ENCODE data around the gene CORO7.

CORO7 gene

DNA sequence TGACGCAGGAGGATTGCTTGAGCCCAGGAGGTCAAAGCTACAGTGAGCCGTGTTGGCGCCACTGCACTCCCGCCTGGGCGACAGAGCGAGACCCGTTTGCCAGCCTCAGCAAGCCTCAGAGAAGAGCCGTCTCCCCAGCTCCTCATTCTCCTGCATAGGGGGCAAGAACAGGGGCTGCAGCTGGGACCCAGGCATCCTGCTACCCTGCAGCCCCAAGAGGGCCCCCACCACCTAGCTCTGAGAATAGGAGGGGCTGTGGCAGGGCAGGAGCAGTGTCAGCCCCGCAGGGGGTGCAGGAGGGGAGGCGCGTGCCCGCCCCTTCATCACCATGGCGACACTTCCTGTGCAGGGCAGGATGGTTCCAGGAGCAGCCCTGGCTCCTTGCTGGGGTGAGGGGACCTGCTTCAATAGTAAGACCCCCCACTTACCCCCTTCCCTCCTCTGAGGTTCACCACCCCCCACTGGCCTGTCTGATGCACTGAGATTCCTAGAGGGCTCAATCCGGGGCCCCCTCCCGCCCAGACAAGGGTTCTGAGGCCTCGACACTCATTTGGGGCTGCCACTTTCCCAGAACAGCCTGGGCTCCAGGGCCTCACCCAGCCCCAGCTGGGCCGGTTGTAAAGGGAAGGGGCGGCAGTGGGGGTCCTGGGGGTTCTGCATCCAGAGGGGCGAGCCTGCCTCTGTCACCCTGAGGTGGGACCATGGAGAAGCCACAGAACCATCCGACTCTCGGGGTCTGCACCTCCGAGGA is 24.6 kb downstream of the CORO7 start:
- TF ChIP-seq SIN3A (IDR thresholded peaks at IDR 0.05; ENCODE audit: borderline replicate concordance, insufficient read depth, low read length) (no peak), TAF1 (IDR thresholded peaks at IDR 0.05; ENCODE audit: borderline replicate concordance, insufficient read depth, low read length) (no peak), FOXP2 (optimal IDR thresholded peaks at IDR 0.05; ENCODE audit: borderline replicate concordance, extremely low read depth, extremely low read length, insufficient read depth) (no peak), POLR2AphosphoS5 (IDR thresholded peaks at IDR 0.05; ENCODE audit: low read depth, low read length) (no peak)
- TF ChIP-seq, protein P1, sequence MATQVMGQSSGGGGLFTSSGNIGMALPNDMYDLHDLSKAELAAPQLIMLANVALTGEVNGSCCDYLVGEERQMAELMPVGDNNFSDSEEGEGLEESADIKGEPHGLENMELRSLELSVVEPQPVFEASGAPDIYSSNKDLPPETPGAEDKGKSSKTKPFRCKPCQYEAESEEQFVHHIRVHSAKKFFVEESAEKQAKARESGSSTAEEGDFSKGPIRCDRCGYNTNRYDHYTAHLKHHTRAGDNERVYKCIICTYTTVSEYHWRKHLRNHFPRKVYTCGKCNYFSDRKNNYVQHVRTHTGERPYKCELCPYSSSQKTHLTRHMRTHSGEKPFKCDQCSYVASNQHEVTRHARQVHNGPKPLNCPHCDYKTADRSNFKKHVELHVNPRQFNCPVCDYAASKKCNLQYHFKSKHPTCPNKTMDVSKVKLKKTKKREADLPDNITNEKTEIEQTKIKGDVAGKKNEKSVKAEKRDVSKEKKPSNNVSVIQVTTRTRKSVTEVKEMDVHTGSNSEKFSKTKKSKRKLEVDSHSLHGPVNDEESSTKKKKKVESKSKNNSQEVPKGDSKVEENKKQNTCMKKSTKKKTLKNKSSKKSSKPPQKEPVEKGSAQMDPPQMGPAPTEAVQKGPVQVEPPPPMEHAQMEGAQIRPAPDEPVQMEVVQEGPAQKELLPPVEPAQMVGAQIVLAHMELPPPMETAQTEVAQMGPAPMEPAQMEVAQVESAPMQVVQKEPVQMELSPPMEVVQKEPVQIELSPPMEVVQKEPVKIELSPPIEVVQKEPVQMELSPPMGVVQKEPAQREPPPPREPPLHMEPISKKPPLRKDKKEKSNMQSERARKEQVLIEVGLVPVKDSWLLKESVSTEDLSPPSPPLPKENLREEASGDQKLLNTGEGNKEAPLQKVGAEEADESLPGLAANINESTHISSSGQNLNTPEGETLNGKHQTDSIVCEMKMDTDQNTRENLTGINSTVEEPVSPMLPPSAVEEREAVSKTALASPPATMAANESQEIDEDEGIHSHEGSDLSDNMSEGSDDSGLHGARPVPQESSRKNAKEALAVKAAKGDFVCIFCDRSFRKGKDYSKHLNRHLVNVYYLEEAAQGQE (IDR thresholded peaks at IDR 0.05; ENCODE audit: insufficient read depth in 1 of 2, low read depth in 2 of 2, low read length in 2 of 2): no peak

DNA sequence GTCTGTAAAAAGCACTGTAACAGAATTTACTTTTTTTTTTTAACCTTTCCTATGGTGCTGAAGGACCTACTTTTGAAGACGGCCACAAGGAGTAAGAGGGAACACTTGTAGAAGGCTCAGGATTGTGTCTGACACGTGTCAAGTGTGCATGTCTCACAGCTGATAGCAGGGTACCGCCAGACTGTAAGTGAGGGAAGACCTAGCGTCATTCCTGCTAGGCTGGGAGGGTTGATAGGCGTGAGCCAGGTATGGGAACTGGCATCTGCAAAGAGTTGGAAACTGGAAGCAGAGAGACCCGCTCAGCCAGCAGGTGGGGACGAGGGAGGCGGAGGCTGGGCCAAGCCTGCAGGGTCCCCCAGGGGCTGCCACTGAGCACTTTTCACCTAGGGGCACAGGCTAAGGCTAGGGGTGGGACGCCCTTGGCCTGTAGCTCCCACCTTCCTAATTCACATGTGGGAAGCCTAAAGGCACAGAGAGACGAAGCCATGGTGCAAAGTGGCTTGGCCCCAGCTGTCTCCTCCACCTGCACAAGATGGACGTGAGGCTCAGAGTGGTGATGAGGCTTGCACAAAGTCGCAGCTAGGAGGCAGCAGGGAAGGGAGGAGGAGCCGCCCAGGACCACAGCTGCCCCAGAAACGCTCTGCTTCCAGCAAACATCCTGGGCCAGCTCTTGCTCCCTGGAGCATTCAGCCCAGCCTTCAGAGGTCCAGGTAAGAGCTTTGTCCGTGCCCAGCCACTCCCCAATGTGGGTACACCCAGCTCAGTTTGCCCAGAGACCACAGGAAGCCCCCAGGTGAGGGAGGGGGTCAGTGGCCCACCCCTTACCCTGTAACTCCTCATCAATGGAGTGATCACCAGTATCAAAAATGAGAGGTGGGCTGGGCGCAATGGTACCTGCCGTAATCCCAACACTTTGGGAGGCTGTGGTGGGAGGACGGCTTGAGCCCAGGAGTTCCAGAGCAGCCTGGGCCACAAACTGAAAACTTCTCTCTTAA is 25.8 kb downstream of the CORO7 start:
- TF ChIP-seq TAF1 (IDR thresholded peaks at IDR 0.05; ENCODE audit: borderline replicate concordance, insufficient read depth, low read length) (no peak), FOXP2 (optimal IDR thresholded peaks at IDR 0.05; ENCODE audit: borderline replicate concordance, extremely low read depth, extremely low read length, insufficient read depth) (no peak), POLR2AphosphoS5 (IDR thresholded peaks at IDR 0.05; ENCODE audit: low read depth, low read length) (no peak), SIN3A (IDR thresholded peaks at IDR 0.05; ENCODE audit: borderline replicate concordance, insufficient read depth, low read length) (no peak)
- TF ChIP-seq, protein P1 (IDR thresholded peaks at IDR 0.05; ENCODE audit: insufficient read depth in 1 of 2, low read depth in 2 of 2, low read length in 2 of 2): no peak

DNA sequence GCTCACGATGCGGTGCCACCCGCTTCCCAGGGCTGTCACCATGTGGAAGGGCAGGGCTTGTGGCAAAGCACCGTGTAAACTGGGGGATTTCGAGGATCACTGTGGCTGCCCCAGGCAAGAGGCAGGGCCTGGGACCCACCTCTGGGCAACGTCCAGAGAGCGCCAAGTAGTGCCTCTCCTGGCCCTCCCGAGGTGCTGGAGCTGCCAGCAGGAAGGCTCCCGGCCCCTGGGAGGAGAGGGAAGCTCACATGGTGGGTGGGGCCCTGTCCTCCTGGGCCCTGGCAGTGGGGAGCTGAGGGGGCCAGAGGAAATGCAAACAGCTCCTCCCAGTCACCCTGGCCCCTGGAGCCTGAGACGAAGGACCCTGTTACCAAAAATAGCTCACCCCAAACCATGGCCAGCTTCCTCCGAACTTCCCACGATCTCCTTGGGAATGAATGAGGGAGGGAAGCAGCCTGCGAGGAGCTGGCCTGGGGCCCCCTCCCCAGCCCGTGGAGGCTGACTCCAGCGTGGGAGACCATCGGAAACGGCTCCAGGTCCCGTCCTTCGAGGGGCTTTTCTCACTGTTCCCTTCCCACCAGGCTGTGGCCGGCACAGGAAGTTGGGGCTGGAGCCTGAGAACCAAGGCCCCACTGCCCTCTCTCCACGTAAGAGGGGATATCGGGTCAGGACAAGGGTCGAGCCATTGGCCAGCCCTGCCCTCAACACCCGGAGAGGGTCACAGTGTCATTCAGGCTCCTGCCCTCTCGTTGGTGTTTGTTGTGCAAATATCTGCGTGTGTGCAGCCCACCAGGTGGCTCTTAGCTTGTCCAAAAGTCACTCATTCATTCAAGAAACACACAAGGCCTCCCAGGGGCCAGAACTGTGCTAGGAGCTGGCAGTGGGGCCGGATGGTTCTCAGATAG is 27.1 kb downstream of the CORO7 start:
- no peak for TF ChIP-seq SIN3A (IDR thresholded peaks at IDR 0.05; ENCODE audit: borderline replicate concordance, insufficient read depth, low read length)
- no peak for TF ChIP-seq FOXP2 (optimal IDR thresholded peaks at IDR 0.05; ENCODE audit: borderline replicate concordance, extremely low read depth, extremely low read length, insufficient read depth)
- TF ChIP-seq TAF1 (IDR thresholded peaks at IDR 0.05; ENCODE audit: borderline replicate concordance, insufficient read depth, low read length): no peak
- TF ChIP-seq POLR2AphosphoS5 (IDR thresholded peaks at IDR 0.05; ENCODE audit: low read depth, low read length): no peak
- TF ChIP-seq, protein P1 (IDR thresholded peaks at IDR 0.05; ENCODE audit: insufficient read depth in 1 of 2, low read depth in 2 of 2, low read length in 2 of 2): no peak

DNA sequence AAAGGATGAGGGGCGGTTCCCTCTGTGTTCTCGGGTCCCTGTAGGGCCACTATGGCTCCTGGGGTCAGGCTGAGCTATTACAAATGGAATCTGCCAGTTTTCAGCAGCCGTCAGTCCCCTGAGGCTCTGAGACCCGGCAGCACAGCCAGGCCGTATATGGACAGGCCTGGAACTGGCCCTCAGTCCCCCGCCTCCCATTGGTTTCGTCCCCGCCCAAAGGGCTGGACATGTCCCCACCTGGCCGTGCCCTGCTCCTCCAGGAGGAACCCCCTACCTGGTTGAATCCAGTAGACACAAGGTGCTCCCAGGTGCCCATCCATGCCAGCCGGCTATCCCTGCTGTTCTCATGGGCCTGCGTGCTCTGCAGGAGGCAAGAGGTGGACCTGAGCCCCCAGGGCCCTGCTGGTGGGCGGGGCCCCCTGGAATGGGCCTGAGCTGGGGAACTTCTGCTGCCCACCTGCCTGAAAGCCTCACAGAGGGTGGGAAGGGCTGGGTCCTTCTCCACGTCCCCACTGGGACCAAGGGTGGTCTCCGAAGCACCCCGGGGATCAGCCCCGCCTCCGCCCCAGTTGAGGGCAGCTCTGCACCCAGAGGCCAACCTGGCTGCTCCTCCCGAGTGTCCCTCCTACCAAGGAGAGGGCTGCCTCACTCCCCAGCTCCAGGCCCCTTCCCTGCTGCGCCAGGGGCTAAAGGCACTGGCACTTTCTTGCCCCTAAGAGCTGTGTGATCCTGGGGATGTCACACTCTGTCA is 27.9 kb downstream of the CORO7 start:
- TF ChIP-seq SIN3A (IDR thresholded peaks at IDR 0.05; ENCODE audit: borderline replicate concordance, insufficient read depth, low read length) (no peak), TAF1 (IDR thresholded peaks at IDR 0.05; ENCODE audit: borderline replicate concordance, insufficient read depth, low read length) (no peak), FOXP2 (optimal IDR thresholded peaks at IDR 0.05; ENCODE audit: borderline replicate concordance, extremely low read depth, extremely low read length, insufficient read depth) (no peak), POLR2AphosphoS5 (IDR thresholded peaks at IDR 0.05; ENCODE audit: low read depth, low read length) (no peak)
- TF ChIP-seq, protein P1 (IDR thresholded peaks at IDR 0.05; ENCODE audit: insufficient read depth in 1 of 2, low read depth in 2 of 2, low read length in 2 of 2): no peak

Data from PFSK-1 (cell line).